Tibial artery (tissue), 4 donors: Measurements from ENCODE around the gene ARHGAP24.

Source experiments
- DNase-seq, 2 donors: peaks; one replicate each; pipeline ENCODE4 v3.0.0-alpha.2; 2019
- H3K27ac ChIP-seq, 2 donors: fragments of 200-600 bp; sonication (generic) in 1 of 2; 1 replicate in 1 of 2; 2 replicates in 1 of 2; pipeline ENCODE4 v1.5.1; 2018 to 2019; ENCODE audit warnings: mild to moderate bottlenecking in 1 of 2
- H3K27me3 ChIP-seq, 2 donors: fragments of 200-600 bp; sonication (generic) in 1 of 2; one replicate each; pipeline versions ENCODE4 v1.5.1 to v1.6.0; 2016 to 2019
- H3K36me3 ChIP-seq, 3 donors: fragments of 200-600 bp; sonication (generic) in 2 of 3; one replicate each; pipeline ENCODE4 v1.5.1; 2016 to 2019; ENCODE audit warnings: mild to moderate bottlenecking in 2 of 3
- H3K4me1 ChIP-seq, 4 donors: fragments of 200-600 bp; sonication (generic) in 2 of 4; 1 replicate in 3 of 4; 2 replicates in 1 of 4; pipeline ENCODE4 v1.5.1; 2016 to 2019
- H3K4me3 ChIP-seq, 2 donors: fragments of 200-600 bp; sonication (generic) in 1 of 2; 1 replicate in 1 of 2; 2 replicates in 1 of 2; pipeline ENCODE4 v1.5.1; 2018 to 2019; ENCODE audit warnings: mild to moderate bottlenecking in 2 of 2
- H3K9me3 ChIP-seq, 3 donors: fragments of 200-600 bp; sonication (generic) in 1 of 3; one replicate each; pipeline ENCODE4 v1.5.1; 2016 to 2019
- intact Hi-C: fragments of 100-400 bp; cut with DNase I; formaldehyde crosslinking; loops from one replicate; pipeline ENCODE4 v1.15.0; 2023; ENCODE audit warnings: low total_unique reads
- TF ChIP-seq, protein P1 (sequence below), 2 experiments: fragments of 200-600 bp in 1 of 2; fragments of 450-650 bp in 1 of 2; IDR thresholded peaks; one replicate each; pipeline ENCODE4 v1.5.1; 2017 to 2019; ENCODE audit warnings: antibody characterized with exemption in 2 of 2, mild to moderate bottlenecking in 1 of 2, moderate library complexity in 1 of 2

The ARHGAP24 gene

DNA sequence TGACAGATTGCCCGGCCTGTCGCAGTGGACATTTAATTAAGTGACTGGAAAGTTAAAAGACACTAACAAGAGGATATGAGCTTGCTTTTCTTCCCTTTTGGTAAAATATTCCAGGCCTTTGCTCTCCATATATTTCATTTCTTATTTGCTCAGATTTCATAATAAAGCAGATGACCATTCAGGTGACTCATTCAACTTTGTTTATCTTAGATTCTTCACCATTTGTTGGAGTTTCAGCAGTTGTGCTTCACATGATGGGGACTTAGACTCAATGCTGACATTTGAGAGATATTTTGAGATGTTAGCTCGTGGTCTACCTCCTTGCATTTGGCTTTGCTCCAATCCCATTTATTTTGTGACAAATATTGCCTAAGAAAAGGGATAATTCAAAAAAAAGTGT, 312.2 kb downstream of the ARHGAP24 start:
- Histone ChIP-seq H3K4me1 (peaks cover 0 to 99% (median 7%) of the 10 kb centered on the region in 4 donors), H3K36me3 (no peaks in the 10 kb centered on the region), H3K27me3 (no peaks in the 10 kb centered on the region), H3K27ac (peak overlapping the region; percentile 4 to 35), H3K4me3 (no peak overlapping the region), H3K9me3 (no peaks in the 10 kb centered on the region)
- intact Hi-C loops, result no loop called here
- no peak for DNase-seq
- TF ChIP-seq, protein P1, sequence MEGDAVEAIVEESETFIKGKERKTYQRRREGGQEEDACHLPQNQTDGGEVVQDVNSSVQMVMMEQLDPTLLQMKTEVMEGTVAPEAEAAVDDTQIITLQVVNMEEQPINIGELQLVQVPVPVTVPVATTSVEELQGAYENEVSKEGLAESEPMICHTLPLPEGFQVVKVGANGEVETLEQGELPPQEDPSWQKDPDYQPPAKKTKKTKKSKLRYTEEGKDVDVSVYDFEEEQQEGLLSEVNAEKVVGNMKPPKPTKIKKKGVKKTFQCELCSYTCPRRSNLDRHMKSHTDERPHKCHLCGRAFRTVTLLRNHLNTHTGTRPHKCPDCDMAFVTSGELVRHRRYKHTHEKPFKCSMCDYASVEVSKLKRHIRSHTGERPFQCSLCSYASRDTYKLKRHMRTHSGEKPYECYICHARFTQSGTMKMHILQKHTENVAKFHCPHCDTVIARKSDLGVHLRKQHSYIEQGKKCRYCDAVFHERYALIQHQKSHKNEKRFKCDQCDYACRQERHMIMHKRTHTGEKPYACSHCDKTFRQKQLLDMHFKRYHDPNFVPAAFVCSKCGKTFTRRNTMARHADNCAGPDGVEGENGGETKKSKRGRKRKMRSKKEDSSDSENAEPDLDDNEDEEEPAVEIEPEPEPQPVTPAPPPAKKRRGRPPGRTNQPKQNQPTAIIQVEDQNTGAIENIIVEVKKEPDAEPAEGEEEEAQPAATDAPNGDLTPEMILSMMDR (IDR thresholded peaks at IDR 0.05), result no peak

DNA sequence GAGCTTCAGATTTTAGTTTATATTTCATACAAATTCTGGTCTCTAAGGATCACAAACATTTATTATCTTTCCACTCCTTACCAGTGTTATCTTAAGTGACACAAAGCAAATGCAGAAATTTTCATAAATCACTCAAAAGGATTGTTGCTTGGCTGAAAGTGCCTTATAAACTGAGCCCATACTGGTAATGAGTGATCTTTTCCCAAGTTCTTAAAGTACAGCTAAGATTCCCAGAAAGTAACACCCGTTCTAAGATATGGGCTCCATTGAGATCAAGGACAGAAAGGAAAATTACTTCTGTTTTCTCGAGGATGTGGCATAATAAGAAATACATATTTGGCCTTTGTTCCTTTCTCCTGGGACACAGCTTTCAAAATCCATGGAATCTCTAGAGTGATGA, 313.7 kb downstream of the ARHGAP24 start:
- Histone ChIP-seq H3K36me3 (no peaks in the 10 kb centered on the region), H3K4me1 (peaks cover 0 to 99% (median 12%) of the 10 kb centered on the region in 4 donors), H3K27ac (peak overlapping the region in 1 of 2 donors; percentile 35), H3K9me3 (no peaks in the 10 kb centered on the region), H3K27me3 (no peaks in the 10 kb centered on the region), H3K4me3 (no peak overlapping the region)
- no peak for DNase-seq
- intact Hi-C loops, result no loop called here
- TF ChIP-seq, protein P1 (IDR thresholded peaks at IDR 0.05), result no peak

DNA sequence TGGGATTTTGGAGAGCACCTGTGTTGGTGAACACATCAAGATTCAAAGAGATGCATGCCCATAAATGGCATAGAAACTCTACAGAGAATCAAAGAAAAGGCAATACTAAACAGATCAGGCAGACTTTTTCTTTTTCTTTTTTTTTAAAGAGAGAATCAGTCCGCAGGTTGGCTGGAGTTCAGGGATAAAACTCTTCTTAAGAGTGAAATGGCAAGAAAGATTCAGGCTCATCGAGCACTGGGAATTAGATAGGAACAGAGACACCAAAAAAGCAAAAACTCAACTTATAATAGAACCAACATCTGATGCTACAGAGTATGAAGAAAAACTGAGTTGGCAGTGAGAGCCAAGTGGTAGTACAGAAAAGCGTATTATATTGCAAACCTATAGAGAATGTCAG, 314.3 kb downstream of the ARHGAP24 start:
- H3K9me3 ChIP-seq, result no peaks in the 10 kb centered on the region
- intact Hi-C loops, result no loop called here
- peaks cover 0 to 98% (median 13%) of the 10 kb centered on the region in 4 donors for H3K4me1 ChIP-seq
- no peaks in the 10 kb centered on the region for H3K27me3 ChIP-seq
- H3K4me3 ChIP-seq, result no peak overlapping the region
- no peak for DNase-seq
- TF ChIP-seq, protein P1 (IDR thresholded peaks at IDR 0.05), result no peak
- no peak overlapping the region for H3K27ac ChIP-seq
- H3K36me3 ChIP-seq, result no peaks in the 10 kb centered on the region

DNA sequence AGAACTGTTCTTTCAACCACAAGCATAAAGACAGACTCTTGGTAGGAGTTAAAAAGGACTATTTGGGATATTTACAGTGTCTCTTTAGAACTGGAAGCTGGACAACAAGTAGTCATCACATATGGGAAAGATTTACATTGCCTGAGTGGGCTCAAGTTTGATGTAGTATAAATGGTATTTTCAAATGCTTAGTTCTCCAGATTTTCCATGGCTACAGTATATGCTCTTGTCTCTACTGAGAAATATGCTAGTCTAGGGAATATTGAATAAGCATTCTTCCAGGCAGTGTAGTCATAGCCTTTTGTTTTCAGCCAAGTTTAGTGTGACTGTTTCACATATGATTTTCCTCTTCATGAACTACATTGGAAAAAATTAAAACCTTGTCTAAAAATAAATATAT, 315.6 kb downstream of the ARHGAP24 start:
- Histone ChIP-seq H3K36me3 (no peaks in the 10 kb centered on the region), H3K27me3 (no peaks in the 10 kb centered on the region), H3K9me3 (no peaks in the 10 kb centered on the region), H3K4me1 (peaks cover 0 to 93% (median 13%) of the 10 kb centered on the region in 4 donors), H3K27ac (no peak overlapping the region), H3K4me3 (no peak overlapping the region)
- intact Hi-C loops, result no loop called here
- DNase-seq, result no peak
- TF ChIP-seq, protein P1 (IDR thresholded peaks at IDR 0.05), result no peak

DNA sequence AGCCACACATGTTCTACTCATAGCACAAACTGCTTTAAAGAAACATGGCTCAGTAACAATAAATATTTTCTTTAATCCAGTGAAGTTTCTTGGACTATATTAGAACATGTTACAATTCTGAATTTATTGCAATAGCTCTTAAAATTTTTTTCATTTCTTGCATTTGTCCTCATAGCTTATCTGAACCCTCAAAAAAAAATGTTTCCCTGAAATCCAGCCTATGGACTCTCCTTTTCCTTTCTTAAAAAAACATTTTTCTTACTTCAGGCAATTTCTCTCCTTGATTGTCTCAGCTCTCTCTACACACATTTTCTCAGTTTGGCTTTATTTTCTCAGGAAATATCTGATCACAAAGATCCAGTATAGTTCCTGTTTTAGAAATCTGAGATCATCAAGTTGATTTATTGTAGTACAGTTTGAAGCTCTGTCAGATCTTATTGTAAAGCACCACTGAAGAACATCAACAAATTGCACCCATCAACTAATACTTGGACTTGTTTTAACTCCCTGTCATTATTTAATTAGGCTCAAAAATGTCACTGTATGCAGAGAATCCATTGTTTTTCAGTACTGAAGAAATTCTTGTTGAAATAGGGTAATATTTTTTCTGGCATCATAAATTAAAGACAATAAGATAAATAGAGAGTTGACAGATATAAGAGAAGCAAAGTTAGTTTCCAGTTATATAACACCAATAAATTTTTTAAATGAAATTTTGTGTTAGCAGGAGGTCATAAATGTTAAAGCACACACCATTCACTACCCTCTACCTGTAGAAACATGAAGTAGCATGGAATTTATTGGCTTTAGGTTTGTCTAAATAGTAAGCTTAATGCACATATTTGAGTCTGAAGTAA, 317.7 kb downstream of the ARHGAP24 start:
- no peak for DNase-seq
- H3K36me3 ChIP-seq, result no peaks in the 10 kb centered on the region
- no peaks in the 10 kb centered on the region for H3K9me3 ChIP-seq
- intact Hi-C loops, result no loop called here
- TF ChIP-seq, protein P1 (IDR thresholded peaks at IDR 0.05), result no peak
- peak overlapping the region; percentile 28 to 54 for H3K27ac ChIP-seq
- peaks cover 0 to 83% (median 15%) of the 10 kb centered on the region in 4 donors for H3K4me1 ChIP-seq
- H3K27me3 ChIP-seq, result no peaks in the 10 kb centered on the region
- H3K4me3 ChIP-seq, result no peak overlapping the region
